ENCODE measurements around the gene PPP1R17.

PPP1R17 gene

GRCh38 chr7:31663072-31663471, 23.9 kb upstream of the PPP1R17 start:
- Histone ChIP-seq H3K9me2 (replicated peaks; ENCODE audit: low read depth, low read length) (no peaks in the 10 kb centered on the region), H3K9me3 (ENCODE audit: insufficient read depth, low read depth, low read length) (no peaks in the 10 kb centered on the region), H3K27me3 (ENCODE audit: insufficient read depth, low read length, poor library complexity, severe bottlenecking) (no peaks in the 10 kb centered on the region), H3K79me2 (ENCODE audit: insufficient read depth, low read length) (no peaks in the 10 kb centered on the region), H3K9ac (ENCODE audit: low read depth, low read length, poor library complexity, severe bottlenecking) (no peak overlapping the region), H3F3A (ENCODE audit: low read depth) (no peaks in the 10 kb centered on the region), H4K20me1 (ENCODE audit: insufficient read depth, low read length, poor library complexity, severe bottlenecking) (no peaks in the 10 kb centered on the region), H3K4me3 (ENCODE audit: low read length, poor library complexity, severe bottlenecking) (no peak overlapping the region), H3K36me3 (ENCODE audit: insufficient read depth, low read length) (no peaks in the 10 kb centered on the region), H2AFZ (ENCODE audit: low read length) (no peak overlapping the region), H3K4me2 (ENCODE audit: low read depth, low read length, poor library complexity, severe bottlenecking) (no peak overlapping the region), H3K4me1 (ENCODE audit: insufficient read depth, low read length, poor library complexity, severe bottlenecking) (no peaks in the 10 kb centered on the region)
- TF ChIP-seq EZH2phosphoT487 (IDR thresholded peaks at IDR 0.05; ENCODE audit: borderline replicate concordance) (no peak), CTCF (conservative IDR thresholded peaks at IDR 0.05; ENCODE audit: low read length) (no peak)

GRCh38 chr7:31664890-31665289, 22.1 kb upstream of the PPP1R17 start:
- Histone ChIP-seq H3K4me1 (ENCODE audit: insufficient read depth, low read length, poor library complexity, severe bottlenecking) (no peaks in the 10 kb centered on the region), H3K36me3 (ENCODE audit: insufficient read depth, low read length) (no peaks in the 10 kb centered on the region), H3K9me3 (ENCODE audit: insufficient read depth, low read depth, low read length) (no peaks in the 10 kb centered on the region), H3K4me3 (ENCODE audit: low read length, poor library complexity, severe bottlenecking) (no peak overlapping the region), H2AFZ (ENCODE audit: low read length) (no peak overlapping the region), H3K79me2 (ENCODE audit: insufficient read depth, low read length) (no peaks in the 10 kb centered on the region), H3K4me2 (ENCODE audit: low read depth, low read length, poor library complexity, severe bottlenecking) (no peak overlapping the region), H3K27me3 (ENCODE audit: insufficient read depth, low read length, poor library complexity, severe bottlenecking) (no peaks in the 10 kb centered on the region), H3K9ac (ENCODE audit: low read depth, low read length, poor library complexity, severe bottlenecking) (no peak overlapping the region), H4K20me1 (ENCODE audit: insufficient read depth, low read length, poor library complexity, severe bottlenecking) (no peaks in the 10 kb centered on the region), H3F3A (ENCODE audit: low read depth) (no peaks in the 10 kb centered on the region), H3K9me2 (replicated peaks; ENCODE audit: low read depth, low read length) (no peaks in the 10 kb centered on the region)
- no peak for TF ChIP-seq CTCF (conservative IDR thresholded peaks at IDR 0.05; ENCODE audit: low read length)
- no peak for TF ChIP-seq EZH2phosphoT487 (IDR thresholded peaks at IDR 0.05; ENCODE audit: borderline replicate concordance)

- Histone ChIP-seq H3K9ac (ENCODE audit: low read depth, low read length, poor library complexity, severe bottlenecking) (no peak overlapping the region), H3F3A (ENCODE audit: low read depth) (no peaks in the 10 kb centered on the region), H3K79me2 (ENCODE audit: insufficient read depth, low read length) (no peaks in the 10 kb centered on the region), H3K4me3 (ENCODE audit: low read length, poor library complexity, severe bottlenecking) (no peak overlapping the region), H3K27me3 (ENCODE audit: insufficient read depth, low read length, poor library complexity, severe bottlenecking) (no peaks in the 10 kb centered on the region), H3K4me2 (ENCODE audit: low read depth, low read length, poor library complexity, severe bottlenecking) (no peak overlapping the region), H2AFZ (ENCODE audit: low read length) (no peak overlapping the region), H3K9me2 (replicated peaks; ENCODE audit: low read depth, low read length) (no peaks in the 10 kb centered on the region), H3K4me1 (ENCODE audit: insufficient read depth, low read length, poor library complexity, severe bottlenecking) (no peaks in the 10 kb centered on the region), H4K20me1 (ENCODE audit: insufficient read depth, low read length, poor library complexity, severe bottlenecking) (no peaks in the 10 kb centered on the region), H3K9me3 (ENCODE audit: insufficient read depth, low read depth, low read length) (no peaks in the 10 kb centered on the region), H3K36me3 (ENCODE audit: insufficient read depth, low read length) (no peaks in the 10 kb centered on the region)
- TF ChIP-seq EZH2phosphoT487 (IDR thresholded peaks at IDR 0.05; ENCODE audit: borderline replicate concordance) (no peak), CTCF (conservative IDR thresholded peaks at IDR 0.05; ENCODE audit: low read length) (no peak)
Observed at GRCh38 chr7:31665546-31665945, 21.5 kb upstream of the PPP1R17 start.

Data from Loucy (cell line).